Raji (cell line): ENCODE data around the gene HSP90AB1.
A peak's percentile ranks its signal among the peaks of the same experiment; 100 is the strongest.

Source experiments
- POLR2A ChIP-seq: IDR thresholded peaks from 2 replicates; pipeline ENCODE4 v1.6.1; 2011; ENCODE audit warnings: low read depth, low read length, control low read depth; ENCODE audit not compliant: insufficient read depth

The HSP90AB1 gene

GRCh38 chr6:44228031-44228430, 18.9 kb upstream of the HSP90AB1 start:
- TF ChIP-seq POLR2A: no peak

GRCh38 chr6:44228433-44228832, 18.5 kb upstream of the HSP90AB1 start:
- no peak for TF ChIP-seq POLR2A

- TF ChIP-seq POLR2A: no peak
These were observed 18.1 kb upstream of the HSP90AB1 start for GRCh38 chr6:44228836-44229235.

GRCh38 chr6:44229376-44230033, 17.4 kb upstream of the HSP90AB1 start:
- no peak for TF ChIP-seq POLR2A

- TF ChIP-seq POLR2A: no peak
These were observed 16.7 kb upstream of the HSP90AB1 start for GRCh38 chr6:44230034-44230675.

GRCh38 chr6:44232676-44233566, 14.0 kb upstream of the HSP90AB1 start:
- TF ChIP-seq POLR2A: no peak

- no peak for TF ChIP-seq POLR2A
These were observed 13.3 kb upstream of the HSP90AB1 start for GRCh38 chr6:44233567-44234100.

- TF ChIP-seq POLR2A: no peak
These were observed 12.5 kb upstream of the HSP90AB1 start for GRCh38 chr6:44234101-44235025.

GRCh38 chr6:44235269-44235668, 11.6 kb upstream of the HSP90AB1 start:
- TF ChIP-seq POLR2A: no peak

GRCh38 chr6:44235891-44236516, 10.9 kb upstream of the HSP90AB1 start:
- TF ChIP-seq POLR2A: no peak

- no peak; the same call in 1 of the 2 replicates for TF ChIP-seq POLR2A
These were observed 9.7 kb upstream of the HSP90AB1 start for GRCh38 chr6:44237021-44237812.

- TF ChIP-seq POLR2A: peak; percentile 52
These were observed 9.0 kb upstream of the HSP90AB1 start for GRCh38 chr6:44237813-44238433.
